HUES48 (cell line): ENCODE data around the gene FCN2.

Source experiments
- H3K27ac ChIP-seq: one replicate; pipeline ENCODE4 v1.7.0; 2013; ENCODE audit warnings: low read depth, low read length, inconsistent platforms
- H3K27me3 ChIP-seq: 2 replicates; pipeline ENCODE4 v1.6.1; 2013; ENCODE audit warnings: mild to moderate bottlenecking, low read length; ENCODE audit not compliant: control insufficient read depth, insufficient read depth
- H3K36me3 ChIP-seq: 2 replicates; pipeline ENCODE4 v1.6.1; 2013; ENCODE audit warnings: low read length; ENCODE audit not compliant: control insufficient read depth, insufficient read depth
- H3K4me1 ChIP-seq: 2 replicates; pipeline ENCODE4 v1.6.1; 2013; ENCODE audit warnings: mild to moderate bottlenecking, low read length; ENCODE audit not compliant: control insufficient read depth, insufficient read depth
- H3K4me3 ChIP-seq: 2 replicates; pipeline ENCODE4 v1.5.1; 2013; ENCODE audit warnings: mild to moderate bottlenecking, low read depth, low read length
- H3K9ac ChIP-seq: 2 replicates; pipeline ENCODE4 v1.6.1; 2013; ENCODE audit warnings: mild to moderate bottlenecking, low read depth, low read length, moderate library complexity
- H3K9me3 ChIP-seq: 2 replicates; pipeline ENCODE4 v1.6.1; 2013; ENCODE audit warnings: low read length; ENCODE audit not compliant: control insufficient read depth, insufficient read depth

The FCN2 gene

DNA sequence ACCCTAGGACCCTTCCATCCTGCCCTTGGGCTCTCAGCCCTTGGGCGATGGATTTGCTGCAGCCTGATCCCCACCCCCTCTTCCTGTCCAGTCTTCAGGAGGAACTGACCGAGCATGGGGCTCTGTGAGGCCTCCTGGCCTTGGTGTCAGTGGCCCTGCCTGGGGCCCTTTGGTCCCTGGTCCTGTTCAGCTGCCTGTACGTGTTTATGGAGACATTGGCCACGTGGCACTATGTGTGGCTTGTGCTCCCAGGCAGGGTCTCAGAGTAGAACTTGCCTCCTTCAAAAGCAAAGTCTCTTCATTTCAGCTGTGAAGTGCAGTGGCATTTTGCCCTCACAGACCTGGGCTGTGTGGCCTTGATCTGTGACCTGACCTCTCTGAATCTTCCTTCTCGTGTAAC lies 11.1 kb downstream of the FCN2 start:
- no peaks in the 10 kb centered on the region; the same call in 1 of the 2 replicates for H3K9me3 ChIP-seq
- no peak overlapping the region for H3K9ac ChIP-seq
- H3K27ac ChIP-seq, result no peak overlapping the region
- H3K36me3 ChIP-seq, result no peaks in the 10 kb centered on the region
- no peaks in the 10 kb centered on the region for H3K27me3 ChIP-seq
- no peaks in the 10 kb centered on the region for H3K4me1 ChIP-seq
- no peak overlapping the region for H3K4me3 ChIP-seq

DNA sequence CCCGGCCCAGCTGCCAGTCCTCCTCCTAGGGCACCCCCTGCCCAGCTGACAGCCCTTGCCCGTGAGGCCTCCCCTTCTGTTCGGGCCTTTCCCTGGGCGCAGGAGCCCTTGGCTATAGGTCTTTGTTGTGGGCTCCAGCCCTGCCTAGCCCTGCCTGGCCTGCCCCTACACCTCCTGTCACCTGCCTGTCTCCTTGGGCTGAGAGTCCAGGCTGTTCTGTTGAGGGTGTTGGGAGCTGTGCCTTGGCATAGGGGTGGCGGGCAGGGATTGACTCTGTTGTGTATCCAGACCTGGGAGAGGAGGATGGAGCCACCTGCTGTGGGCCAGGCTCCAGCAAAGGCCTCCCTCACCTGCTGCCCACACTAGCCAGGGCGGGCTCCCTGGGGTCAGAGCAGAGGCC lies 11.6 kb downstream of the FCN2 start:
- Histone ChIP-seq H3K36me3 (no peaks in the 10 kb centered on the region), H3K27me3 (no peaks in the 10 kb centered on the region), H3K4me1 (no peaks in the 10 kb centered on the region), H3K4me3 (no peak overlapping the region), H3K9me3 (no peaks in the 10 kb centered on the region; the same call in 1 of the 2 replicates), H3K9ac (no peak overlapping the region), H3K27ac (no peak overlapping the region)

DNA sequence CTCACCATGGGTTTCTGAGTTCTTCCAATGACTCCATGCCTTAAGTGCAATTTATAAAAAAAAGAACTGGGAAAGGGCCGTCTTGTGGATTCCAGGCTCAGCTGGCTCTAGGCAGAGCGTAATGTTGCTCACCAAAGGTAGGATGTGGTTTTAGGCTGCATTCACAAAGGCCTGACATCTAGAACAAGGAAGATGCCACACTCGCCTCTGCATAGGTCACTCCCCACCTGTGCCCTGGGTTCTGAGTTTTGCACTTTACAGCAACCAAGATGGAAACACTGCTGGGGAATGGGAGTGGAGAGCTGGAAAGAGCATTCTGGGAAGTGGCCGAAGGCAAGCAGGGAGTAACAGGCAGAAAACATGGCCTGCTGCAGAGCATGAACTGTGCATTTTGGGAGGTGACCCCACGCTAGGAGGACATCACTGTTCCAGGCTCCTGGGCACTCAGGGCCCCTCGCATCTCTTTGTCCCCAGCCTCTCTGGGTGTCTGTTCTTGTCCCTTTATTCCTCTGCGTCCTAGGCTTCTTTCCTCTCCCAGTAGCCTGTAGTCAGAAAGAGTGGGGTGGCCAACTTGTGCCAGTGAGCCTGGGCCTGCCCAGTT lies 12.3 kb downstream of the FCN2 start:
- H3K27me3 ChIP-seq, result no peaks in the 10 kb centered on the region
- H3K4me3 ChIP-seq, result no peak overlapping the region
- H3K9ac ChIP-seq, result no peak overlapping the region
- no peaks in the 10 kb centered on the region for H3K4me1 ChIP-seq
- H3K36me3 ChIP-seq, result no peaks in the 10 kb centered on the region
- H3K27ac ChIP-seq, result no peak overlapping the region
- H3K9me3 ChIP-seq, result no peaks in the 10 kb centered on the region; the same call in 1 of the 2 replicates

DNA sequence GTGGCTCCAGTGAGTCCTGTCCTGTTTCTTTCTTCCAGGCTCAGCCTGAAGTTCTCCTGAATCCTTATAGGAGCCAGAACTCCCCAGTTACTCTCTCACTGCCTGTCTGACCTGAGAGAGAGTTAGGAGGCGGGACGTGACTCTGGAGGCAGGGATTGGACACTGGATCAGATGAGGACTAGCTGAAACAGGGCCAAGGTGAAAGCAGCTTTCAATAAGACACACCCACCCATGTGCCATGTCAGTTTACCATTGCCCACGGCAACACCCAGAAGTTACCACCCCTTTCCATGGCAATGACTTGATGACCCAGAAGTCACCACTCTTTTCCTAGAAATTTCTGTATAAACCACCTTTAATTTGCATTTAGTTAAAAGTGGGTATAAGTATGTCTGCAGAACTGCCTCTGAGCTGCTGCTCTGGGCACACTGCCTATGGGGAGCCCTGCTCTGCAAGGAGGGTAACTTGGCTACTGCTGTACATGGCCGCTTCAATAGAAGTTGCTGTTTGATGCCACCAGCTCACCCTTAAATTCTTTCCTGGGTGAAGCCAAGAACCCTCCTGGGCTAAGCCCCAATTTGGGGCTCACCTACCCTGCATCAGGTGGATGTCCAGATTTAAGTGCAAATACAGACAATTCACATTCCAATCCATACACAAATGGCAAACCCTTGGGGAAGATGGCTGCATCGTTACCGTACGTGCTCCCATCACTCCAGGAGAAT lies 13.7 kb downstream of the FCN2 start:
- Histone ChIP-seq H3K27me3 (no peaks in the 10 kb centered on the region), H3K4me1 (no peaks in the 10 kb centered on the region), H3K36me3 (no peaks in the 10 kb centered on the region), H3K4me3 (no peak overlapping the region), H3K27ac (no peak overlapping the region), H3K9ac (no peak overlapping the region), H3K9me3 (no peaks in the 10 kb centered on the region; the same call in 1 of the 2 replicates)

GRCh38 chr9:134895097-134895496 lies 14.5 kb downstream of the FCN2 start:
- H3K9me3 ChIP-seq, result no peaks in the 10 kb centered on the region; the same call in 1 of the 2 replicates
- H3K36me3 ChIP-seq, result no peaks in the 10 kb centered on the region
- H3K9ac ChIP-seq, result no peak overlapping the region
- no peak overlapping the region for H3K27ac ChIP-seq
- no peaks in the 10 kb centered on the region for H3K4me1 ChIP-seq
- H3K27me3 ChIP-seq, result no peaks in the 10 kb centered on the region
- H3K4me3 ChIP-seq, result no peak overlapping the region

- H3K27me3 ChIP-seq, result no peaks in the 10 kb centered on the region
- no peak overlapping the region for H3K4me3 ChIP-seq
- H3K9ac ChIP-seq, result no peak overlapping the region
- no peak overlapping the region for H3K27ac ChIP-seq
- no peaks in the 10 kb centered on the region; the same call in 1 of the 2 replicates for H3K9me3 ChIP-seq
- no peaks in the 10 kb centered on the region for H3K36me3 ChIP-seq
- no peaks in the 10 kb centered on the region for H3K4me1 ChIP-seq
Observed at GRCh38 chr9:134895567-134895907, 14.9 kb downstream of the FCN2 start.

DNA sequence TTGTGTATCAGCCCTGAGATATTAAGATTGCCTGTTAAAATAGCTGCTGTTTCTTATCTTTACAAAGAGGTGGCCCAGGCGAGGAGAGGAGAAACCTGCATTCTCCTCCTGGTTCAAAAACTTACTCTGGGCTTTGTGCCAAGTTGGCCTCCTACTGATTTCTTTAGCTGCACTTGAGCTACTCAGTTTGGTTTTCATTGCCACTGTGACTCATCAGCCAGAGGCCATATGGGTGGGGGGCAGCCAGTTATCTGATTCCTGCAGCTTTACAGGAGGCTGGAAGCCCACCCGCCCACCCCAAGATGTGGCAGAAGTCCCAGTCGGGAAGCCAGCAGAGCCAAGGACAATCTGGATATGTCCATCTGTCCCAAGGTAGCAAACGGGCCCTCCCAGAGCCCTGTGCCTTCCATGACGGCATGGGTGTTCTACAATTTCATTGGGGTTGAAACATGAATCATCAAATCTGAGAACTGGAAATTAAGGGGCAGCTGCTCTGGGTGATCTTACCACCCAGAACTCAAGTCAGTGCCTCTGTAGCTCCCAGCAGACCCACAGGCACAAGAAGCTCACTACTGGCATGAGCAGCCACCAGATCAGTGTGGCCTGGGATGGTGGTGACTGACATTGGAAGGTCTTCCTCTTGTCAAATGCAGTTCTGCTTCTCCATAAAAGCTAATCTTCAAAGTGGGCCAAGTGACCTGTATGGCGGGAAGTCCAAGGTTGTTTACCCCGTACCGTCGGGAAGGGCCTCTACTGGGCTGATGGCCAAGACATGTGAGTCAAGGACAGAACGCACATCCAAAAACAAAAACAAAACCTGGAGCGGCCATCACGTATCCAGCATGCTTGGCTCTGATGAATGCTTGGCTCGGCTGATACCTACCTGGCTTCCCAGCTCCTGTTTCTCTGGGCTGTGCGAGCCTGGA lies 15.6 kb downstream of the FCN2 start:
- H3K9ac ChIP-seq, result no peak overlapping the region
- no peaks in the 10 kb centered on the region for H3K4me1 ChIP-seq
- no peak overlapping the region for H3K4me3 ChIP-seq
- no peaks in the 10 kb centered on the region; the same call in 1 of the 2 replicates for H3K9me3 ChIP-seq
- H3K36me3 ChIP-seq, result no peaks in the 10 kb centered on the region
- H3K27ac ChIP-seq, result no peak overlapping the region
- H3K27me3 ChIP-seq, result no peaks in the 10 kb centered on the region

- Histone ChIP-seq H3K36me3 (no peaks in the 10 kb centered on the region), H3K27ac (no peak overlapping the region), H3K9me3 (no peaks in the 10 kb centered on the region; the same call in 1 of the 2 replicates), H3K27me3 (no peaks in the 10 kb centered on the region), H3K4me3 (no peak overlapping the region), H3K9ac (no peak overlapping the region), H3K4me1 (no peaks in the 10 kb centered on the region)
Observed at GRCh38 chr9:134896834-134897583, 16.4 kb downstream of the FCN2 start.

DNA sequence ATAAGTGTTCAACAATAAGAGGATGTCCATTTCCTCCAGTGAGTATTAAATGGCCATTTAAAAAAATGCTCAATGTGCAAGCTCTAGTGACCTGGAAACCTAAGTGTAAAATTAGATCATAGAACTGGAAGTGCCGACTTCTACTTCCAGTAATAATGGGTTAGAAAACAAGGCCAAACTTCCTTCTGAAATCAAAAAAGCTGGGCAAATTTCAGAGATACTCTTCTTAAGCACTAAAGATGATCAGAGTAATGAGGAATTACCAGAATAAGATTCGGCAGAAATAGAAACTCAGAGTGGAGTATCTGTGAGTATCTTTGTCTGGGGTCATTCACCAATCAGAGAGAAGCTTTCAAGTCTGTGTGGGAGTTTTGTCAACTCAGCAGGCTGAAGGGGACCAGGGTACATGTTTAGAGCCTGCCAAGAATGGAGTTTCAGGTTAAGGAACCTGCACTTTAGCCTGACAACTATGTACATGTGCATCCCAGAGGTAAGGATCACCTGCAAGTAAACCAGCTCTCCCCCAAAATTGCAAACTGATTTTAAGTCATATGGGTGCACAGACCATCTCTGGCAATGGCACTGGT lies 17.1 kb downstream of the FCN2 start:
- no peak overlapping the region for H3K4me3 ChIP-seq
- no peaks in the 10 kb centered on the region; the same call in 1 of the 2 replicates for H3K9me3 ChIP-seq
- no peaks in the 10 kb centered on the region for H3K27me3 ChIP-seq

DNA sequence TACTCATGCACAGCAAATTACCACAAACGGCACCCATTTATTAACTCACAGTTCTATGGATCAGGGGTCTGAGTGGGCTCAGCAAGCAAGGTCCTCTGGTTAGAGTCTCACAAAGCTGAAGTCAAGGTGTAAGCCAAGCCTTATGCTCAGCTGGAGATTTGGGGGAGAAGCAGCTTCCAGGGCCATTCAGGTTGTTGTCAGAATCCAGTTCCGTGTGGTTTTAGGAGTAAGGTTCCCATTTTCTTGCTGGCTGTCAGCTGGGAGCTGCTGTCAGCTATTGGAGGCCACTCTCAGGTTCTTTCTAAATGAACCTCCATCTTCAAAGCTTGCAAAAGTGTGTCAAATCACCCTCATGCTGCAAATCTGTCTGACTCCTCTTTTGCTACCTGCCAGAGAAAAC lies 17.7 kb downstream of the FCN2 start:
- H3K27me3 ChIP-seq, result no peaks in the 10 kb centered on the region
- H3K9ac ChIP-seq, result no peak overlapping the region
- H3K36me3 ChIP-seq, result no peaks in the 10 kb centered on the region
- no peaks in the 10 kb centered on the region for H3K4me1 ChIP-seq
- H3K9me3 ChIP-seq, result no peaks in the 10 kb centered on the region; the same call in 1 of the 2 replicates
- H3K27ac ChIP-seq, result no peak overlapping the region
- H3K4me3 ChIP-seq, result no peak overlapping the region

More for the DNA sequence above, 17.1 kb downstream of the FCN2 start:
- no peaks in the 10 kb centered on the region for H3K4me1 ChIP-seq
- H3K36me3 ChIP-seq, result no peaks in the 10 kb centered on the region
- H3K9ac ChIP-seq, result no peak overlapping the region
- no peak overlapping the region for H3K27ac ChIP-seq
